ENCODE results near the gene OR5T2. TPM values are rescaled to one million over a fixed set of nuclear protein-coding genes. Genes with fewer than 3 reads are reported as not detected.

The OR5T2 gene
- not detected in 2 replicates for total RNA-seq

GRCh38 chr11:56234155-56234554 is at the start of gene OR5T2:
Gene OR5T2, minus strand, starts transcription at chr11:56234255. Its CDS starts 1,193 bp downstream, at chr11:56233062.

DNA sequence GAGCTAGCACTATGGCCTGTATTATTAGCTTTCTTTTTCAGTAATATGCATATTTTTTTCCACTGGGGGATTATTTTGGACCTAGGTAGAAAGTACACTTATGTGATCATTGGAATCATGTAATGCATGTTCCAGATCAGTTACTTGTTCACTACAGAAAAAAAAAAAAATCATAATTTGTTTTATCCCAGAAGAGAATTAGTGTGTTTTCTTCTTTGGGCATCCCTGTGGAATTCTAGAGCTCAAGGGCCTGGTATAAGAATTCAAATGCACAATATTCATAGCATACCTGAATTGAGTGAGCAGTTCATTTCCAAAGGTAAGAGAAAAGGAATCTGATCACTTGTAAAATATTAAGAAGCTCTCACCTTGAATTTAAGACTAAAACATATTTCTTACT is 39.8 kb upstream of the OR5T2 start, which contains the start of gene OR5T1:
OR5T1 (plus strand) TSS at position 301 of the 400 bp plus-strand sequence. CDS start 1,485 bp downstream, outside the sequence.

DNA sequence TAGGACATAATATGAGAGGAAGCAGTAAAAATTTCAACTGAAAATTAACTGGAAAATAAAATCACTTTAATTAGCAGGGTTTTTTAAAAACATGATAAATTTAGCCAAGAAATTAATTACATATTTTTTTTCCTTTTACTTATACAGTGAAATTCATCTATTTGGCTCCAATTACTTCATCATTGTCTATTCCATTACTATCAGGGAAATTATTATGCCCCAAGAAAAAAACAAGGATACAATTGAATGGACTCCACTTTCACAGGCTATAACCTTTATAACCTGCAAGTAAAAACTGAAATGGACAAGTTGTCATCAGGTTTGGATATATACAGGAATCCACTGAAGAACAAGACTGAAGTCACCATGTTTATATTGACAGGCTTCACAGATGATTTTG is 17.9 kb upstream of the OR5T2 start, which contains the start of gene OR5T3:
OR5T3 (plus strand) TSS at position 301 of the 400 bp plus-strand sequence; CDS start at position 301, 0 bp downstream.

Other genes with a start within 250 kb of the OR5T2 start
- not detected in 2 replicates for gene OR5F1, start 239.6 kb downstream of the OR5T2 start, total RNA-seq
- not detected in 2 replicates for gene OR5AS1, start 206.6 kb downstream of the OR5T2 start, total RNA-seq
- not detected in 2 replicates for gene OR8I2, start 140.9 kb downstream of the OR5T2 start, total RNA-seq
- gene OR8H2, start 130.6 kb downstream of the OR5T2 start, total RNA-seq, result not detected in 2 replicates
- gene OR8H3, start 111.9 kb downstream of the OR5T2 start, total RNA-seq, result not detected in 2 replicates
- gene OR8J3, start 94.1 kb downstream of the OR5T2 start, total RNA-seq, result not detected in 2 replicates
- not detected in 2 replicates for gene OR8K5, start 73.9 kb downstream of the OR5T2 start, total RNA-seq
- gene OR5J2, start 57.6 kb downstream of the OR5T2 start, total RNA-seq, result not detected in 2 replicates
- not detected in 2 replicates for gene OR5T3, start 18.0 kb upstream of the OR5T2 start, total RNA-seq
- gene OR5T1, start 39.9 kb upstream of the OR5T2 start, total RNA-seq, result not detected in 2 replicates
- not detected in 2 replicates for gene OR8H1, start 58.0 kb upstream of the OR5T2 start, total RNA-seq
- not detected in 2 replicates for gene OR8K3, start 80.9 kb upstream of the OR5T2 start, total RNA-seq
- gene OR8K1, start 111.8 kb upstream of the OR5T2 start, total RNA-seq, result not detected in 2 replicates
- gene OR8J1, start 120.0 kb upstream of the OR5T2 start, total RNA-seq, result not detected in 2 replicates
- not detected in 2 replicates for gene OR8U1, start 141.4 kb upstream of the OR5T2 start, total RNA-seq
- gene OR5AL1, start 178.4 kb upstream of the OR5T2 start, total RNA-seq, result not detected in 2 replicates
- not detected in 2 replicates for gene OR5M3, start 239.1 kb upstream of the OR5T2 start, total RNA-seq